SK-N-DZ (cell line): ENCODE results near the gene PBXIP1.
A peak's percentile ranks its signal among the peaks of the same experiment; 100 is the strongest.
"Not testable (repeated sequence)": the region's sequence is repeated elsewhere in the genome, so short reads cannot be mapped to it uniquely, and the experiment has no call there.

ENCODE experiments used
- DNase-seq: peaks from one replicate; pipeline ENCODE4 v3.0.0-alpha.2; 2015; ENCODE audit warnings: low spot score

PBXIP1 gene

GRCh38 chr1:154994591-154994990 is 38.7 kb upstream of the PBXIP1 start:
- DNase-seq: no peak

- no peak for DNase-seq
Measured at GRCh38 chr1:154994269-154994587, 38.3 kb upstream of the PBXIP1 start.

- DNase-seq: no peak
Measured at GRCh38 chr1:154993572-154994268, 37.8 kb upstream of the PBXIP1 start, which contains the start of gene LENEP. Gene LENEP (plus strand): TSS chr1:154993586. CDS start chr1:154993608, 22 bp downstream.

- no peak for DNase-seq
Measured at GRCh38 chr1:154992721-154993571, 37.0 kb upstream of the PBXIP1 start.

- no peak for DNase-seq
Measured at GRCh38 chr1:154990276-154990675, 34.4 kb upstream of the PBXIP1 start.

- DNase-seq: no peak
Measured at GRCh38 chr1:154989195-154989860, 33.4 kb upstream of the PBXIP1 start.

GRCh38 chr1:154988058-154988954 is 32.4 kb upstream of the PBXIP1 start:
- no peak for DNase-seq

- no peak for DNase-seq
Measured at GRCh38 chr1:154987326-154987725, 31.4 kb upstream of the PBXIP1 start.

GRCh38 chr1:154986736-154987135 is 30.8 kb upstream of the PBXIP1 start:
- not testable (repeated sequence) for DNase-seq

- no peak for DNase-seq
Measured at GRCh38 chr1:154983776-154984466, 28.0 kb upstream of the PBXIP1 start.

GRCh38 chr1:154982897-154983648 is 27.2 kb upstream of the PBXIP1 start, which contains the start of gene FLAD1:
Gene FLAD1 (plus strand): TSS chr1:154983344. CDS start chr1:154983695, 351 bp downstream.
- peak; percentile 100 for DNase-seq

- no peak for DNase-seq
Measured at GRCh38 chr1:154982341-154982740, 26.4 kb upstream of the PBXIP1 start.

- peak; percentile 86 for DNase-seq
Measured at GRCh38 chr1:154978360-154978759, 22.5 kb upstream of the PBXIP1 start.

- DNase-seq: not testable (repeated sequence)
Measured at GRCh38 chr1:154977762-154978161, 21.9 kb upstream of the PBXIP1 start.

GRCh38 chr1:154975409-154976059 is 19.6 kb upstream of the PBXIP1 start:
- no peak for DNase-seq

- peak; percentile 99 for DNase-seq
Measured at GRCh38 chr1:154974808-154975408, 19.0 kb upstream of the PBXIP1 start.

GRCh38 chr1:154974102-154974807 is 18.4 kb upstream of the PBXIP1 start, which contains the start of gene CKS1B:
Gene CKS1B (plus strand): TSS chr1:154974681. CDS start chr1:154974746, 65 bp downstream.
- DNase-seq: peak; percentile 100
